Bronchial epithelial cell (primary cell): ENCODE results near the gene UBE2I. TPM values are rescaled to one million over a fixed set of nuclear protein-coding genes. Genes with fewer than 3 reads are reported as not detected.

Experiments
- DNase-seq: peaks from one replicate; pipeline ENCODE4 v3.0.0-alpha.2; 2010; ENCODE audit warnings: low read depth
- FAIRE-seq: peaks from 2 replicates; lab custom pipeline; 2011; peaks lifted over from hg19 to GRCh38; lab: Jason Lieb, UNC
- H3K27me3 ChIP-seq: 2 replicates; pipeline ENCODE4 v1.5.1; 2011; ENCODE audit warnings: low read length; ENCODE audit not compliant: control insufficient read depth, insufficient read depth
- H3K36me3 ChIP-seq: 2 replicates; pipeline ENCODE4 v1.5.1; 2011; ENCODE audit warnings: low read length; ENCODE audit not compliant: control insufficient read depth, insufficient read depth
- H3K4me3 ChIP-seq: 2 replicates; pipeline ENCODE4 v1.5.1; 2011; ENCODE audit warnings: mild to moderate bottlenecking, low read depth, low read length, control low read depth
- total RNA-seq: library from RNA; depleted of rRNA; stranded (reverse); fragments of >200 nt; gene quantifications from 2 replicates; pipeline ENCODE4 v1.2.1, GENCODE V29; 2014
- TF ChIP-seq, protein P1 (sequence below): IDR thresholded peaks from 2 replicates; pipeline ENCODE4 v1.5.1; 2011; ENCODE audit warnings: mild to moderate bottlenecking, moderate library complexity, low read length, control low read depth, inconsistent platforms; ENCODE audit not compliant: insufficient read depth, severe bottlenecking

UBE2I gene
- total RNA-seq, 1 donor from 2014 or later = 49.8 TPM

DNA sequence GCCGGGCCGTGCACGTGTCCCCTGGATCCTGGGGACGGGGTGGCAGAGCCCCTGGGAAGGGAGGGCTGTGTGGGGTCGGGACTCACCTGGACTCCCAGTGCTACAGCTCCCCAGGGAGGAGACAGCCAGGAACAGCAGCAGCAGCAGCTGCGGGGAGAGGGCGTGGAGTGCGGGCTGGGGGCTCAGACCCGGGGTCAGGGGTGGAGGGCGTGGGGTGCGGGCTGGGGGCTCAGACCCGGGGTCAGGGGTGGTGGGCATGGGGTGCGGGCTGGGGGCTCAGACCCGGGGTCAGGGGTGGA is 32.9 kb upstream of the UBE2I start:
- Histone ChIP-seq H3K27me3 (peaks cover 2% of the 10 kb centered on the region), H3K4me3 (no peak overlapping the region), H3K36me3 (no peaks in the 10 kb centered on the region)
- TF ChIP-seq, protein P1, sequence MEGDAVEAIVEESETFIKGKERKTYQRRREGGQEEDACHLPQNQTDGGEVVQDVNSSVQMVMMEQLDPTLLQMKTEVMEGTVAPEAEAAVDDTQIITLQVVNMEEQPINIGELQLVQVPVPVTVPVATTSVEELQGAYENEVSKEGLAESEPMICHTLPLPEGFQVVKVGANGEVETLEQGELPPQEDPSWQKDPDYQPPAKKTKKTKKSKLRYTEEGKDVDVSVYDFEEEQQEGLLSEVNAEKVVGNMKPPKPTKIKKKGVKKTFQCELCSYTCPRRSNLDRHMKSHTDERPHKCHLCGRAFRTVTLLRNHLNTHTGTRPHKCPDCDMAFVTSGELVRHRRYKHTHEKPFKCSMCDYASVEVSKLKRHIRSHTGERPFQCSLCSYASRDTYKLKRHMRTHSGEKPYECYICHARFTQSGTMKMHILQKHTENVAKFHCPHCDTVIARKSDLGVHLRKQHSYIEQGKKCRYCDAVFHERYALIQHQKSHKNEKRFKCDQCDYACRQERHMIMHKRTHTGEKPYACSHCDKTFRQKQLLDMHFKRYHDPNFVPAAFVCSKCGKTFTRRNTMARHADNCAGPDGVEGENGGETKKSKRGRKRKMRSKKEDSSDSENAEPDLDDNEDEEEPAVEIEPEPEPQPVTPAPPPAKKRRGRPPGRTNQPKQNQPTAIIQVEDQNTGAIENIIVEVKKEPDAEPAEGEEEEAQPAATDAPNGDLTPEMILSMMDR = no peak
- DNase-seq = no peak
- FAIRE-seq = no peak

- DNase-seq = no peak
- TF ChIP-seq, protein P1 = no peak
- peaks cover 2% of the 10 kb centered on the region for H3K27me3 ChIP-seq
- FAIRE-seq = no peak
- no peaks in the 10 kb centered on the region for H3K36me3 ChIP-seq
- no peak overlapping the region for H3K4me3 ChIP-seq
Measured at GRCh38 chr16:1277151-1277598, 32.3 kb upstream of the UBE2I start.

- TF ChIP-seq, protein P1 = no peak
- Histone ChIP-seq H3K36me3 (no peaks in the 10 kb centered on the region), H3K27me3 (no peaks in the 10 kb centered on the region), H3K4me3 (no peak overlapping the region)
- DNase-seq (no peak), FAIRE-seq (no peak)
Measured at GRCh38 chr16:1277617-1278282, 31.7 kb upstream of the UBE2I start.

DNA sequence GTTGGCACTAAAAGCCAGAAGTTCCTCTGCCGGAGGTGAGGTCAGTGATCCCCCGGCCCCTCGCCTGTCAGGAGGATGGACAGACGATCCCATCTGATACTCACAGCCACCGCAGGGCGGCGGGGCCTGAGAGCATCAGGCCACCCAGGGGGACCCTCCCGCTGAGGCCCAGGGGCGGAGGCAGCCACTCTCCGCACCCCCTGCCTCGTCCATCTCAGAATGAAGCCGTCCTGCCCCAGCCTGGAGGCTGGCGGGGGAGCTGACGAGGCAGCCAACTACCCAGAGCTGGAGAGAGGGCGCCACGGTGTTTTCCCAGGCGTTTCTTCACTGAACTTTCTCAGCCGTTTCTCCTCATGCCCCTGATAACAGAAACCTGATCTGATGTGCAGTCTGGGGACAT is 31.0 kb upstream of the UBE2I start:
- Histone ChIP-seq H3K36me3 (no peaks in the 10 kb centered on the region), H3K27me3 (no peaks in the 10 kb centered on the region), H3K4me3 (no peak overlapping the region)
- FAIRE-seq = no peak
- TF ChIP-seq, protein P1 = no peak
- no peak for DNase-seq

- no peak for FAIRE-seq
- Histone ChIP-seq H3K36me3 (no peaks in the 10 kb centered on the region), H3K27me3 (no peaks in the 10 kb centered on the region), H3K4me3 (no peak overlapping the region)
- TF ChIP-seq, protein P1 = no peak
- DNase-seq = no peak
Measured at GRCh38 chr16:1279081-1279944, 30.1 kb upstream of the UBE2I start.
